Suprapubic skin (tissue), 4 donors: Measurements from ENCODE around the gene CNTN1. TPM values are rescaled to one million over a fixed set of nuclear protein-coding genes. Genes with fewer than 3 reads are reported as not detected.
A peak's percentile ranks its signal among the peaks of the same experiment; 100 is the strongest.

Experiments used
- DNase-seq, 2 donors: peaks; one replicate each; pipeline ENCODE4 v3.0.0-alpha.2; 2019; ENCODE audit warnings: low spot score in 2 of 2
- H3K27ac ChIP-seq: fragments of 200-600 bp; sonication (generic); one replicate; pipeline ENCODE4 v1.5.1; 2019
- H3K27me3 ChIP-seq: fragments of 200-600 bp; sonication (generic); one replicate; pipeline ENCODE4 v1.5.1; 2019
- H3K36me3 ChIP-seq: fragments of 200-600 bp; sonication (generic); one replicate; pipeline ENCODE4 v1.5.1; 2019
- H3K4me1 ChIP-seq: fragments of 200-600 bp; sonication (generic); one replicate; pipeline ENCODE4 v1.5.1; 2019
- H3K4me3 ChIP-seq: fragments of 200-600 bp; sonication (generic); one replicate; pipeline ENCODE4 v1.5.1; 2019; ENCODE audit warnings: mild to moderate bottlenecking
- H3K9me3 ChIP-seq: fragments of 200-600 bp; sonication (generic); one replicate; pipeline ENCODE4 v1.5.1; 2019
- EP300 ChIP-seq: sonication (generic); formaldehyde crosslinking; IDR thresholded peaks from one replicate; pipeline ENCODE4 v1.6.1; 2017; ENCODE audit warnings: antibody characterized with exemption
- POLR2A ChIP-seq, 2 donors: fragments of 450-650 bp; IDR thresholded peaks; one replicate each; pipeline ENCODE4 v1.6.1; 2017; ENCODE audit warnings: antibody characterized with exemption in 2 of 2, mild to moderate bottlenecking in 2 of 2, moderate library complexity in 2 of 2
- POLR2AphosphoS5 ChIP-seq, 3 donors: sonication (generic); formaldehyde crosslinking; IDR thresholded peaks; one replicate each; pipeline ENCODE4 v1.6.1; 2017; ENCODE audit warnings: antibody characterized with exemption in 3 of 3
- WGBS: methylation state at CpG from one replicate; pipeline ENCODE4 v1.1.5; 2018; 5-methylcytosine and 5-hydroxymethylcytosine counted together
- total RNA-seq, 4 donors: library from RNA; depleted of rRNA; stranded (reverse); fragments of >200 nt; gene quantifications; one replicate each; pipeline ENCODE4 v1.1.0, GENCODE V29; 2016
- TF ChIP-seq, protein P1 (sequence below), 2 donors: fragments of 200-600 bp in 1 of 2; fragments of 450-650 bp in 1 of 2; sonication (generic) in 1 of 2; IDR thresholded peaks; one replicate each; pipeline ENCODE4 v1.5.1; 2016 to 2019; ENCODE audit warnings: antibody characterized with exemption in 2 of 2, mild to moderate bottlenecking in 1 of 2, moderate library complexity in 1 of 2

The CNTN1 gene
- total RNA-seq, 4 donors from 2014 or later = 5.9 to 29.7 (median 14.4) TPM

DNA sequence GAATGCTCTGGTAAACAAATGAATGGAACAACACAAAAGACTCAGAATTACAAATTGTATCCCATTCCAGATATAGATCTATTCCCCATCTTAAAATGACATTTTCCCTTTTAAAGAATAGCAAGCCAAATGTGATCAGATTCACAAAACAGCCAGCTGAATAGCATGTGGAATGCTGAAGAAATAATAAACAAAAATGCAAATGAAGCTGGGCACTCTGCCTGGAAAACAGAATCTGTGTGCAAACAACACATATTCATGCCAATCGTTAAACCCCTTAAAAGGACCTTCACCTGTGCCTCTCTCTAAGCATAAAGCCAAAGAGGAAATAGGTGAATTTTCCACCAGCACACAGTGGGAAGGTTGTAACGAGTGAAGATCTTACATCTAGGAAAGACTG is 428.0 kb downstream of the CNTN1 start:
- H3K4me1 ChIP-seq = peaks cover 19% of the 10 kb centered on the region
- DNase-seq = no peak
- H3K27ac ChIP-seq = no peak overlapping the region
- 44% methylated on average over 2 of the region's 2 CpGs for WGBS
- H3K27me3 ChIP-seq = no peaks in the 10 kb centered on the region
- no peak overlapping the region for H3K4me3 ChIP-seq
- no peaks in the 10 kb centered on the region for H3K9me3 ChIP-seq
- TF ChIP-seq POLR2A (IDR thresholded peaks at IDR 0.05) (no peak), POLR2AphosphoS5 (IDR thresholded peaks at IDR 0.05) (no peak), EP300 (no peak)
- TF ChIP-seq, protein P1, sequence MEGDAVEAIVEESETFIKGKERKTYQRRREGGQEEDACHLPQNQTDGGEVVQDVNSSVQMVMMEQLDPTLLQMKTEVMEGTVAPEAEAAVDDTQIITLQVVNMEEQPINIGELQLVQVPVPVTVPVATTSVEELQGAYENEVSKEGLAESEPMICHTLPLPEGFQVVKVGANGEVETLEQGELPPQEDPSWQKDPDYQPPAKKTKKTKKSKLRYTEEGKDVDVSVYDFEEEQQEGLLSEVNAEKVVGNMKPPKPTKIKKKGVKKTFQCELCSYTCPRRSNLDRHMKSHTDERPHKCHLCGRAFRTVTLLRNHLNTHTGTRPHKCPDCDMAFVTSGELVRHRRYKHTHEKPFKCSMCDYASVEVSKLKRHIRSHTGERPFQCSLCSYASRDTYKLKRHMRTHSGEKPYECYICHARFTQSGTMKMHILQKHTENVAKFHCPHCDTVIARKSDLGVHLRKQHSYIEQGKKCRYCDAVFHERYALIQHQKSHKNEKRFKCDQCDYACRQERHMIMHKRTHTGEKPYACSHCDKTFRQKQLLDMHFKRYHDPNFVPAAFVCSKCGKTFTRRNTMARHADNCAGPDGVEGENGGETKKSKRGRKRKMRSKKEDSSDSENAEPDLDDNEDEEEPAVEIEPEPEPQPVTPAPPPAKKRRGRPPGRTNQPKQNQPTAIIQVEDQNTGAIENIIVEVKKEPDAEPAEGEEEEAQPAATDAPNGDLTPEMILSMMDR (IDR thresholded peaks at IDR 0.05) = no peak
- H3K36me3 ChIP-seq = no peaks in the 10 kb centered on the region

DNA sequence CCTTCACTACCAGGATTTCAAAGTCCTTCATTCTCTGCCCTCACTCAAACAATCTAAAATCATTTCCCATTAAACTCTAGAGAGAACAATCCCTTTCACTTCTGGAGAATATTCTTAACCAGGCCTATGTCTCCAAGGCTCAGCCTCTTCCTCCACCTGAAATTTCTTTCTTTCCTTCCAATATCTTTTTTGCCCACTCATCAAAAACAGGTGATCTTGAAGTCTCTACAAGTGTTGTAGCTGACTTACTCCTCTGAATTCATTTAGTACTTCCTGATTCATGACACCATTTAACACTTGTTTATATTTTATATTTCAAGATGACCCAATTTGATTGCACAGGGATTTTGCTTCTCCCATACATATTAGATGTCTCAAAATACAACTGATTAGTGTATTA is 429.1 kb downstream of the CNTN1 start:
- H3K27ac ChIP-seq = peak overlapping the region; percentile 8
- TF ChIP-seq, protein P1 (IDR thresholded peaks at IDR 0.05) = no peak
- TF ChIP-seq EP300 (no peak), POLR2A (IDR thresholded peaks at IDR 0.05) (no peak), POLR2AphosphoS5 (IDR thresholded peaks at IDR 0.05) (no peak)
- no peak for DNase-seq

More for the DNA sequence above, 429.1 kb downstream of the CNTN1 start:
- Histone ChIP-seq H3K9me3 (no peaks in the 10 kb centered on the region), H3K4me1 (peaks cover 19% of the 10 kb centered on the region), H3K4me3 (no peak overlapping the region), H3K36me3 (no peaks in the 10 kb centered on the region), H3K27me3 (no peaks in the 10 kb centered on the region)
